Left renal pelvis (tissue), 4 donors: ENCODE measurements around the gene GEMIN7. TPM values are rescaled to one million over a fixed set of nuclear protein-coding genes. Genes with fewer than 3 reads are reported as not detected.

Source experiments
- DNase-seq, 4 donors: peaks; one replicate each; pipeline ENCODE4 v3.0.0-alpha.2; 2013; ENCODE audit warnings: low read depth in 4 of 4, low spot score in 3 of 4
- polyA plus RNA-seq, 4 donors: library from polyadenylated mRNA; unstranded; fragments of 120-200 nt; gene quantifications; one replicate each; pipeline ENCODE4 v1.2.1, GENCODE V29; 2013; ENCODE audit not compliant: insufficient read length in 4 of 4

The GEMIN7 gene
- polyA plus RNA-seq, 4 donors, result 16.6 to 27.3 (median 22.5) TPM

GRCh38 chr19:45059258-45059965 lies 19.6 kb upstream of the GEMIN7 start:
- no peak for DNase-seq

GRCh38 chr19:45061965-45062364 lies 17.1 kb upstream of the GEMIN7 start:
- DNase-seq, result no peak

- no peak for DNase-seq
Measured at GRCh38 chr19:45063851-45064801, 14.9 kb upstream of the GEMIN7 start.

DNA sequence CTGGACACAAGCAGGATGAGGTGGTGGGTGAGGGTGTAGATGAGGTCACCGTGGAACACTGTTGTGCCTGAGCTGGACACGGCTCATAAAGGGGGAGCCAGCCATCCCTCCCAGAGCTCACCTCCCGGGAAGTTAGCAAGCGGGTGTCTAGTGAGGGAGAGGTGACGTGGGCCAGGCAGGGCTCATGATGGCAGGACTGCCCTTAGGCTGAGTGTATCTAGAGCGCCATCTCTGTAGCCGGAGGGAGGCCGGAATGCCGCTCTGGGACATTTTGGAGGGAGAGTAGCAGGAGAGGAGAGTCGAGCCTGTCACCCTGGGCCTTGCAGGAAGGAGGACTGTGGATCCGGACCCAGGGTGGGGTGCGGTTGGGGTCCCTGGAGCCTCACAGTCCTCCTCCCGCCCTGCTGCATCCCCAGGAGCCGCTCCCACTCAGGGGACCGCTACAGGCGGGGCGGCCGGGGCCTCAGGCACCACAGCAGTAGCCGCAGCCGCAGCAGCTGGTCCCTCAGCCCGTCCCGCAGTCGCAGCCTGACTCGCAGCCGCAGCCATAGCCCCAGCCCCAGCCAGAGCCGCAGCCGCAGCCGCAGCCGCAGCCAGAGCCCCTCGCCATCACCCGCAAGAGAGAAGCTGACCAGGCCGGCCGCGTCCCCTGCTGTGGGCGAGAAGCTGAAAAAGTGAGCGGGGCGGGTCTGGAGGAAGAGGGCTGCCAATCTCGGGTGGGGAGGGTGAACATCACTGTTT lies 12.0 kb upstream of the GEMIN7 start:
- DNase-seq, result no peak

- DNase-seq, result no peak
Measured at GRCh38 chr19:45068041-45068440, 11.0 kb upstream of the GEMIN7 start.

DNA sequence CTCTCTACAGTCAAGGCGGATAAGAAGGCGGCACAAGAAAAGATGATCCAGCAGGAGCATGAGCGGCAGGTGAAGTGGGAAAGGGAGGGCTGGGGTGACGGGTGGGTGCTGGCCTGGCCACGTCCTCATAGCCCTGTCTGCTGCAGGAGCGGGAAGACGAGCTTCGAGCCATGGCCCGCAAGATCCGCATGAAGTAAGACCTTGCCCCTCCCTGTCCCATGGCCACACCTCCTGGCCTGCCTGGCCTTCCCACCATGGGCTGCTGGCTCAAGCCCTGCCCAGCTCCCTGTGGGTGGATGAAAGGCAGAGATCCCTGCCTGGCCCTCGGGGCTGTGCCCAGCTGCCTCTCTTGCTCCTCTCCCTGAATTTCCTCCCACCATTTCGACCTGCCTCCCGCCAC lies 10.0 kb upstream of the GEMIN7 start:
- no peak for DNase-seq

GRCh38 chr19:45070214-45070613 lies 8.8 kb upstream of the GEMIN7 start:
- no peak for DNase-seq

DNA sequence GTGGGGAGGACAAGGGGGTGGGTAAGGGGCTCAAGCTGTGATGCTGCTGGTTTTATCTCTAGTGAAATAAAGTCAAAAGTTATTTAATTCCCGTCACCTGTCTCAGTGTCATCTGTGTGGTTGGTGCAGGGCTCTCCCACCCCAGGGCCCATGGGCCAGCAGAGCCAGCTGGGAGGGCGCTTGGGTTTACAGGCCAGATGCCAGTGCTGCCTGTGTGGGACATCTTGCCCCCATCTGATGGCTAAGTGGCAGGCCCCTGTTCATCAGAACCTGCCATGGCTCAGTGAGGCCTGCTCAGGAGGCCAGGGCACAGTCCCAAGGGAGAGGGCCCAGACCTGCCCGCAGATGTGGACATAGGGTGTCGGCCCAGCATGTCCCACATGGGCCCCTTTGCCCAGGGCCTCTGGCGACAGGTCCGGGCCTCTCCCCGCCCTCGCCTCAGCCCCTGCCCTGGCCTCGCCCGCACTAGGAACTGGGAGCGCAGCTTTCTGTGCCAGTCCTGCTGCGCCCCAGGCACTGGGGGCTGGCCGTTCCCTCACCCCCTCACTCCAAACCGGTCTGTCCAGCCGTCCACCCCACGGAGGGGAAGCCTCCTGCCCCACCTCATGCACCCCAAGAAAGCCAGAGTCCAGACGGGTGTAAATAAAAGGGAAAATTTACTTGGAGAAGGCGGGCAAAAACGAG lies 8.1 kb upstream of the GEMIN7 start:
- no peak for DNase-seq

GRCh38 chr19:45071545-45071938 lies 7.5 kb upstream of the GEMIN7 start:
- DNase-seq, result no peak

GRCh38 chr19:45071969-45072790 lies 6.9 kb upstream of the GEMIN7 start:
- DNase-seq, result no peak

GRCh38 chr19:45074744-45075300 lies 4.2 kb upstream of the GEMIN7 start:
- no peak for DNase-seq

DNA sequence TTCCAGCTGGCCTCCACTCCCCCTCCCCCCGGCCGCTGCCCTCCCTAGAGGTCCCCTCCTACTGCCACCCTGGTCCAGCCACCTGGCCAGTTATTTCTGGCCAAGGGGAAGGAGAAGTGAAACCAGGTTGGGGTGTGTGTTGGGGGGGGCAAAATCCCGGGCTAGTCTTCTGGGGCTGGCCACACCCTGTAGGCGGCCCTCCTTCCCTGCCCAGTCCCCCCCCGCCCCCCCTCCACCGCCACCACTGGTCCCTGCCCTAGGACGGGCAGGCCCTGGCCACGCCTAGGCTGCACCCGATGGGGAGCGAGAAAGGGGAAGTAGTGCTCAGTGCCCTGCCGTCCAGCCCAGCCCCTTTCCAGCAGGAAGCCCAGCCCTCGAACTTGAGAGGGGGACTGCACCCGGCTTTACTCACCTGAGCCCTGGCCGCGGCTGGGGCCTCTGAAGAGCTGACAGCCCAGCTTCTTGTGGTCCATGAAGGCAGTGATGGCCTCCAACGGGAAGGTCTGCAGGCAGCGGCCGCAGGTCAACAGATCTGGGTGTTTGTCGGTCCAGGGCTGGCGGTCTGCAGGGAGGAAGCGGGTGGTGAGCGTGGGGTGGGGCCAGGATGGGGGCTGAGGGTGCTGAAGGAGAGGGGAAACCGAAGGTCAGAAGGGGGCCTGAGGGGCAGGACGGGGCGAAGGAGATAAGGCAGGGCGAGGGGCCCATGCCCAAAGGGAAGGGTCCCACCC lies 3.6 kb upstream of the GEMIN7 start:
- DNase-seq, result no peak

DNA sequence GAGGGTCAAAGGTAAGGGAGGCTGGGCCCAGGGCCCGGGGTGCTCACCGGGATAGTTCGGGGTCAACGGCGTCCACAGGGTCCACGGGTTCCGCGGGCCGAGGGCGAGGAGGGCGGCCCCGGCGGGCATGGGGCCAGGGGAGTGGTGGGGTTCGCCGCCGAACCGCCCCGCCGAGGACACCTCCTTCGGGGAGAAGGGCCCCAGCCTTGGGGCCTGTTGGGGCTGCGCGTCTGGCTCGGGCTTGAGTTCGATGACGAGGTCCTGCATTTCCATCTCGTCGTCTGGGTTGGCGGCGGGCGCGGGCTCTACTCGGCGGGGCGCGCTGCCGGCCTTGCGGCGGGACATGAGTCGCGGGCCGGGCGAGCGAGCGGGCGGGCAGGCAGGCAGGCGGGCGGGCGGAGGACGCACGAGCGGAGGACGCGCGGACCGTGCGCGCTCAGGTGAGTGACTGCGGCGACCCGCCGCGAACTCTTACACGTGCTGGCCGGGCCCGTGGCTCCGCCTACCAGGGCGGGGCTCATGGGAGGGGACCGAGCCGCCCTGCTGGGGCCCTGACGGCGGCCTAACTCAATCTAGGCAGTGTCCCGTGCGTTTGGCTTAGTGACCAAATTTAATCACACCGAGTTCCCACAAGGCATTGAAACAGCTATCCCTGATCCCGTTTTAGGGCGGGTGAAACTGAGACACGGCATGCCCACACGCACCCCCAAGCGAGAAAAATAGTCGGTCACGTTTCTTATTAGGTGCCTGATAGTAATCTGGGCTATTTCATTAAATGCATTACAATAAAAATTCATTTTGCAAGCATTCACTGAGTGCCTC lies 2.8 kb upstream of the GEMIN7 start, which contains the start of gene ZNF296:
ZNF296 (minus strand) TSS at position 450 of the 822 bp plus-strand sequence; CDS start at position 345, 105 bp downstream.
- DNase-seq, result no peak

GRCh38 chr19:45076851-45077730 lies 2.0 kb upstream of the GEMIN7 start:
- DNase-seq, result no peak

GRCh38 chr19:45078390-45079062 lies 534 bp upstream of the GEMIN7 start:
- DNase-seq, result no peak

DNA sequence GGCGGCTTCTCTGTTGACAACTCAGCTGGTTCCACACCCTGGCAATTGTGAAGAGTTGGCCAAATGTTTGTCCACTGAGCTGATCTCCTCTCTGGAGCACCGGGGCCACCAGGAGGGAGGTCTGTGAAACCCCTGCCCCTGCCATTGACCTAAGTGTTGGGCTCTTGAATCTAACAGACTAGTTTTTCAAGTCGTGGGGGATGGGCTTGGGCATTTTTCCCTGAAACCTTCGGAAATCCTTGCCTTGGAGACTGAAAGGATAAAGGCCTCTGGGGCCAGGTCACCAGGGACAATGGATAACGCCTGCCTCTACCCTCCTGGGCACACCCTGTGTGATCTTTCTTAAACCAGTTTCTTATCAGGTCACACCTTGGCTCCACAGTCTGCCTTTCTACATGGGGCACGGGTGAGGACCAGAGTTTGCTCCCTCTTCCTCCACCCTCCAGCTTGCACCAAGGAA lies 881 bp downstream of the GEMIN7 start:
- no peak for DNase-seq
